GM18907 (cell line): ENCODE data around the gene VENTX.

ENCODE experiments used
- ATAC-seq: cut with Tn5 transposase; IDR thresholded peaks from one replicate; pipeline ENCODE4 v1.9.1; 2021; ENCODE audit warnings: mild to moderate bottlenecking, moderate library complexity; ENCODE audit not compliant: unreplicated experiment

The VENTX gene

GRCh38 chr10:133201948-133202725 is 35.5 kb upstream of the VENTX start:
- ATAC-seq: no peak

- ATAC-seq: no peak
Measured at GRCh38 chr10:133202778-133203651, 34.6 kb upstream of the VENTX start.

GRCh38 chr10:133203652-133204195 is 33.9 kb upstream of the VENTX start:
- no peak for ATAC-seq

DNA sequence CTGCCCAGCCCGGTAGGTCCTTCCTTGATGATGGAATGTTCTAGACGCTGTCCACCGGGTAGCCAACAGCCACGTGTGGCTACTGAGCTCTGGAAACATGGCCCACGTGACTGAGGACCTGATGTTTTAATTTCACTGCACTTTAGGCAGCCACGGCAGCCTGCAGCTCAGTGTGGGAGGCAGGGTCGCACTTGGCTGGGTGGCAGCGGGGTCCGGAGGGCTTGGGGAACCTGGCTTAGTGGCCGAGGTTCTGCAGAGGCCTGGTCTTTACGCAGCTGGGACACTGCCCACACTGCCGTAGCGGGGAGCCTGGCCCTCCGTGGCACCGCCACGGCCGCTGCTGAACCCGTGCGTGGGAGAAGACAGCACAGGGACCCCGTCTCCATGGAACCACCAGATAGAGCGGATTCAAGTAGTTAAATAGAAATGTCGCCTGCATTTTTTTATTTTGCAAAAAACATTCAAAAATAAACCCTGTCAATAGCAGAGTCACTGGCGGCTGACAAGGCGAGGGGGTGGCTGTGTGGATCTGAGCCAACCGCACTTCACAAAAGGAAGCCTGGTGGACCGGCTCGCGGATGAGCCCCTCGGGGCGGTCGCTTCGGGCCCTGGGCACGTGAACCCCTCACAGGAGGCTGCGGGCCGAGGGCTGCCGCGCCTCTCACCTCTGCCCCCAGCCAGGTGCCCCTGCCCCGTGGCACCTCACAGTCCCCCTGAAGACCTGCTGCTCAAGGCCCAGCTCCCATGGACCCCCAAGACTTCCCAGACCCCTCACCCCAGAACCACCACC is 33.2 kb upstream of the VENTX start:
- ATAC-seq: no peak

DNA sequence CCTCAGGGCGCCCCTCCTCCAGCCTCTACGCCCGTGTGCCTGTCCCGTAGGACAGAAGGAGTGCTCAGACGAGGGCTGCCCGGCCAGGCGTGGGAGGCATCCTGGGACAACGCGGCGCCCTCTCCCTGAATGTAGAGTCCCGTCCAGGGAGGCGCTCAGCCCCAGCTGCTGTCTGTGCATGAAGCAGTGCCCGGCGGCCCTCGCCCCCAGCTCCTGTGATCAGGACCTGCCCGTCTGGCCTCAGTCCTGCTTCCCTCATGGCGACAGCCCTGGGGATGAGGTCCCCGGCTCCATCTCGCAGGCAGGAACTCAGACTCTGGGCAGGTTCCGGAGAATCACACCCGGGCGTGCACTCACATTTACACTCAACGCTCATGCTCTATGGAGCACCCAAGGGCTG is 32.5 kb upstream of the VENTX start:
- no peak for ATAC-seq

DNA sequence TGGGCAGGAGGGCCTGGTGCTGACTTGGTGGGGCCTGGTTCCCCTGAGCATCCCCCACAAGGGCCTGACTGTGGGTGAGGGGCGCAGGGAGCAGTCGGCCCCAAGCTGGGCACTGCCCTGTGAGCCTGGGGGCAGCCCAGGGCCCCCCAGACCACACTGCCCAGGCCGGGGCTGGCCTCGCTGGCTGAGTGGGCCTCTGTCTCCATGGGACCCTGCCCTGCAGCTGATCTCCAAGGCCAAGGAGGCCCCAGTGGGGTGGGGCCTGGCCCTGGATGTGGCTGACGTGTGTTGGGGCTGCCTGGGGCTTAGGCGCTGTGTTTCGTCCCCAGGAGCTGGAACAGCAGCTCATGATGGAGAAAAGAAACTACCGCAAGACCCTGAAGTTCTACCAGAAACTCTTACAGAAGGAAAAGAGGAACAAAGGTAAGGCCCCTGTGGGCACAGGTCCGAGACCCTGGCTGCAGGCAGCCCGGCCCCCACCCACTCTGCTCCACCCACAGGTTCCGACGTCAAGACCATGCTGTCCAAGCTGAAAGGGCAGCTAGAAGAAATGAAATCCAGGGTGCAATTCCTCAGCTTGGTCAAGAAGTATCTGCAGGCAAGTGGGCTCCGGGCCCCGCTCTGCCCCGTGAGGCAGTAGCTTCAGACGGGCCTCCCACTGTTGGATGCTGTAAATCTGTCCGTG is 31.2 kb upstream of the VENTX start:
- no peak for ATAC-seq

DNA sequence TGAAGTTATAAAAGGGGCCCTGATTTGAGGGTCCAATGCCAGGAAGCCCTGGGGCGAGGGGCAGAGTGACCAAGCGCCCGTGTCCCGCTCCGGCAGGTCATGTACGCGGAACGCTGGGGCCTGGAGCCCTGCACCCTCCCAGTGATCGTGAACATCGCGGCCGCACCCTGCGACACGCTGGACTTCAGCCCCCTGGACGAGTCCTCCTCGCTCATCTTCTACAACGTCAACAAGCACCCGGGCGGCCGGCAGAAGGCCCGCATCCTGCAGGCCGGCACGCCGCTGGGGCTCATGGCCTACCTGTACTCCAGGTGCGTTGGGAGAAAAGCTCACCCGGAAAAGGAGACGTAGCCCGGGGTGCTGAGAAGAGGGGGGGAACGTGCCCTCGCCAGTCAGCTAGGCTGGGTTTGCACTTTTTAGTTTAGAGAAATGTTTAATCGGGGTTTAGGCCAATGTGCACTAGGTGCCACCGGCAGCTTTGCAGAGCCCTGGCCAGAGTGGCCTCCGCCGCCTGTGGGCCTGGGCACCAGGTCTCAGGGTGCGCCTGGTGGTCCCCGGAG is 30.5 kb upstream of the VENTX start:
- ATAC-seq: no peak

- no peak for ATAC-seq
Measured at GRCh38 chr10:133207627-133208026, 30.0 kb upstream of the VENTX start.

DNA sequence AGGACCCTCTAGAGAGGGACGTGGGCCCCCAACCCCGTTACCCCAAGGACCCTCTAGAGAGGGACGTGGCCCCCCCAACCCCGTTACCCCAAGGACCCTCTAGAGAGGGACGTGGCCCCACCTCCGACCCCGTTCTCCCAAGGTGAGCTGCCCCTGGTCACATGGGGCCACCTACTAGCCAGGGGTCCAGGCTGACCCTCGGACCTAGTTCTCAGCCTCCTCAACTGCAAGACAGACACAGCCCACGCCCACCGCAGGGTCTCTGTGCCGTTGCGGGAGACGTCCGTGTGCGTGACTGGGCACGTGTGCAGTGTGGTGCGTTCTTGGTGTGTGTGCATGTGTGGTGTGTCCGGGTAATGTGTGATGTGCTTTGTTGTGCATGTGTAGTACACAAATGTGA is 29.2 kb upstream of the VENTX start:
- ATAC-seq: no peak

- ATAC-seq: no peak
Measured at GRCh38 chr10:133209117-133209516, 28.5 kb upstream of the VENTX start.

DNA sequence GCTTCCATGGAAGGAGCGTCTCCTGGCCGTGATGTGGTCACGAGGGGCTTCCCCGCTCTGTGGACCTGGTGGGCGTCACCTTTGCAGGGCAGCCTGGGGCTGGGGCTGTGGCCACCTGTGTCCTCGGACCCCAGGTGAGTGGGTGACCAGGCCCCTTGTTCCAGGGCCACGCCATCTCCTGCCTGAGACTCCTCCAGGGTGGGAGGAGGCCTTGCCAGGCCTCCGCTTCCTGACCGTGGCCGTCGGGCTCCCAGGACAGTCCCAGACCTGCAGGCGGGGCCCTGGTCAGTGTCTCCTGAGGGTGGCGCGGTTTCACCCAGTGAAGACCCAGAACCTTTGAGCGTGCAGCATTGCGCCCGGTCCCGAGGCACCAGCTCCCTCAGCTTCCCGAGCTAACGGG is 28.0 kb upstream of the VENTX start:
- ATAC-seq: no peak

DNA sequence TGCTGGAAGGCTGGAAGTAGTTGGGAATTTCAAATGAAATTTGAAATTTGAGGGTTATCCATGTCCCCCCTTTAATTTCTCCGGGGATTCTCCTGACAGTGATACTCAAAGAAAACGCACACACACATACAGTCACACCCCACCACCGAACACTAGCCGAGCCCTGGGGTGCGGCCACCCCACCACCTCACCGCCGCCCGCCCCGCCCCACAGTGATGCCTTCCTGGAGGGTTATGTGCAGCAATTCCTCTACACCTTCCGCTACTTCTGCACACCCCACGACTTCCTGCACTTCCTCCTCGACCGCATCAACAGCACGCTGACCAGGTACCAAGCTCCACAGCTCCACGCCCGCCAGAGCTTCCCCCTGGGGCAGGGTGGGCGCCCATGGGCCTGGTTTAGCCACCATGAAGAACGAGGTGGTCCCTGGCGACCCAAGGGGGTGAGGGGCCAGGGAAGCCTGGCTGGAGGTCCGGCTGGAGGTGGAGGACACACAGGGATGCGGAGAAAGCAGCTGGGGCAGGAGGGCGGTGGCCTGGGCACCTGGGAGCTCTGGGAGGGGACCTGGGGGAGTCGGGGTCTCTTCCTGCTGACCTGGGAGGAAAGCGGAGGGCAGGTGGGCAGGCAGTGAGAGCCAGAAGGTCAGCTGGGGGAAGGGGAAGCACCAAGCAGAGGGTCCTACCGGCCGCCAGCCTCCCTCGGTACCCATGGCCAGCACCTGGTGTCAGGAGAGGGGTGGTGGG is 27.1 kb upstream of the VENTX start:
- no peak for ATAC-seq

- ATAC-seq: no peak
Measured at GRCh38 chr10:133211141-133211830, 26.4 kb upstream of the VENTX start.

GRCh38 chr10:133211959-133212852 is 25.4 kb upstream of the VENTX start:
- no peak for ATAC-seq

DNA sequence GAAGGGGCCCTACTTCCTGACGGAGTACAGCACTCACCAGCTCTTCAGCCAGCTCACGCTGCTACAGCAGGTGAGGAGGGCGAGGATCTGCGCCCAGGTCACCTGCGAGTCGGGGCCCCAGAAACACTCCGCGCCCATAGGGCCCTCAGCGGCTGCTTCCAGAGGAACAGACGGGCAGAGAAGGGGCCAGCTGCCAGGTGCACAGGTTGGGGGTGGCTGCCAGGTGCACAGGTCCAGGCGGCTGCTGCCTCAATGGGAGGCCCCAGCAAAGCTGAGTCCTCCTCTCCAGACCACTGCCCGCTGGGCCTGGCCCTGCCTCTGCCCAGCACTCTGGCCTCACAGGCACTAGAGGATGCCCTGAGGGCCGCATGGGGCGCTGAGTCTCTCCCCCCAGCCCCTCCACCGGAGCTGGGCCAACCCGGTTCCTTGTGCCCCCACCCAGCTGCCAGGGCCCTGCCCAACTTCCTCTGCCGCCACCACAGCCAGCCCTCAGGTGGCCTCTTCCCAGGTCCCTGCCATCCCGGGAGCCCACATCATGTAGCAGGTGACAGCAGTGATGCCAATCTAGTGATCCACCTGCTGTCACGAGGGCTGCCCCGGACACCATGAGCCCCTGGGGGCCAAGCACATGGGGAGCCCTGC is 24.7 kb upstream of the VENTX start:
- no peak for ATAC-seq

DNA sequence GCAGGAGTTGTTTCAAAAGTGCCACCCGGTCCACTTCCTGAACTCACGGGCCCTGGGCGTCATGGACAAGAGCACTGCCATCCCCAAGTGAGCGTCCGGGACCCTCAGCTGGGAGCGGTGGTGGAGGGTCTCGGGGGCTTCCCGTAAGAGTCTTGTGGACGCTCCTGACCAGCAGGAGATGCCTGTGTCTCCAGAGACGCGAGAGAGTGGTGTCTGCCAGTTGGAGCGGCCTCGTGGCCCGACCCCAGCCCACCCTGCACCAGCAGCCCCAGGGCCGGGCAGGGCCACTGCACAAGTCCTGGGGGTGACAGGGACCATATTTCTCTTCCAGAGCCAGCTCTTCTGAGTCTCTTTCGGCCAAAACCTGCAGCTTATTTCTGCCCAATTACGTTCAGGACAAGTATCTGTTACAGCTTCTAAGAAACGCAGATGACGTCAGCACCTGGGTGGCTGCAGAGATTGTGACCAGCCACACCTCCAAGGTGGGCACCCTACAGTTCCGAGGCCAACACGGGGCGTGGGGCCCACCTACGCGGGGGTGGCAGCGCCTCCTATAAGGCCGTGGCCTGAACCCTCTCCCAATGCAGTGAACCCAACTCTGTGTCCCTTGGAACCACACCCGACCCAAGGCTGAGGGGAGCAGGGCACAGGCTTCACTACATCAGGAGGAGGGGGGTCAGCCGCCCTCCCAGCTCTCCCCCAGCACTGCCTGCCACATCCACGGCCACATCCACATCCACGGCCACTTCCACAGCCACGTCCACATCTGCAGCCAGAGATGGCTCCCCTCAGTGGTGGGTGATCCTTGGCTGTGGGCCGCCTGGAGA is 23.8 kb upstream of the VENTX start:
- no peak for ATAC-seq
